ENCODE data around the gene AGMO. TPM values are rescaled to one million over a fixed set of nuclear protein-coding genes. Genes with fewer than 3 reads are reported as not detected.

AGMO gene
- total RNA-seq, 2 donors from 2014 or later = not detected

DNA sequence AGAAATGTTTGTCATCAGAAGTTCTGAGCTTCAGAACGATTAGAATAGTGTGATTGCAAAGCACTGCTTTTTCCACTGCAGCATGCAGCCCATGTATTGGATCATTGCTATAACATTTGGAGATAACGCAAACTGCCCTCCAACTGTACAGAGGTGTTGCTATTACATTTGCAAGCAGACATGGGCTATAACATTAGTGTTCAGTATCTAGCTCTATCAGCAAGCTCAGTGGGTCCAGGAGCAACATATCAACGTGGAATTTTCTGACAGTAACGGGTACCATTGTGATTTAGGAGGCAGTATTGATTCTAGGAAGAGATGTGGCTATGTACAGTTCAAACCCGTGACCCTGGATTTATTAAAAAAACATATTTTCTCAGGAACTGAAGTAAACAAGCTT, 75.8 kb downstream of the AGMO start:
- no peak for ATAC-seq
- no peak overlapping the region for H3K27ac Mint-ChIP-seq

DNA sequence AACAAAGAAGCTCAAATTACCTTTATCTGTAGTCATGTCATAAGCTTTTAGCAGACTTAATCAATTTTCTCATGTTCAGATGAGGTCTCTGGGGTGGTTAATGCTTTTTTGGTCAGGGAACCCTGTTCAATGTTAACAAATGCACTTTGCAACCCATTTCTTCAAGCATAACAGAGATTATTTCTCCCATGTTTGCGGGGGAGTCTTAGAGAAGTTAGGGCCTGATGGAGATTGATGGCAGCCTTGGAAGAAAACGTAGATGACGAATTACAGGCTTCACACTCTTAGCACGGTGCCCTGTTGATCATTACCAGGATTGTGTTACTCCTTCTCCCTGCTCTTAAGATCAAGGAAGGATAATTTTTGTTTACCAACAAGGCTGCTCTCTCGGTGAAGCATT, 76.4 kb downstream of the AGMO start:
- Mint-ChIP-seq H3K4me1 (no peaks in the 10 kb centered on the region), H3K4me3 (no peak overlapping the region), H3K27me3 (no peaks in the 10 kb centered on the region), H3K27ac (no peak overlapping the region), H3K36me3 (ENCODE audit: low read depth) (no peaks in the 10 kb centered on the region)
- H3K9me3 ChIP-seq (ENCODE audit: control insufficient read depth, low read length, poor library complexity, severe bottlenecking) = peaks cover 1% of the 10 kb centered on the region
- no peak for ATAC-seq
- no peak for DNase-seq

More for the DNA sequence above, 75.8 kb downstream of the AGMO start:
- H3K4me3 Mint-ChIP-seq = no peak overlapping the region
- H3K27me3 Mint-ChIP-seq = no peaks in the 10 kb centered on the region
- DNase-seq = no peak
- H3K9me3 ChIP-seq (ENCODE audit: control insufficient read depth, low read length, poor library complexity, severe bottlenecking) = no peaks in the 10 kb centered on the region
- H3K36me3 Mint-ChIP-seq (ENCODE audit: low read depth) = no peaks in the 10 kb centered on the region
- H3K4me1 Mint-ChIP-seq = no peaks in the 10 kb centered on the region

DNA sequence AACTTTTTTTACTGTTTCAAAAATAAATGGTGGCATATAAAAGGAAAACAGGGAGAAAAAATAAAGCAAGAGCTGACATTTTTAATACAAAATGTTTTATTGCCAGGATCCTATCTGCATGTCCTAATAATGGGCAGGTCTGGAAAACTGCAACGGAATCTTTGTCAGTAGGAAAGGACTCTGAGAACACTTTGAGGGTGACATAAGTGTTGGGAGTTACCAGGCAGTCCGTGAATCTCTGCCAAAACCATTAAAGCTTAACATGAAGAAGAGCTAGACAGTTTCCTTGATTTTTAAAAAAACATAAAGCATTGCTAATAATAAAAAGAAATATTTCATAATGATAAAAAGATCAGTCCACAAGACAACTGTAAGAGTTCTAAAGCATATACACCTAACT, 80.7 kb downstream of the AGMO start:
- no peaks in the 10 kb centered on the region for H3K27me3 Mint-ChIP-seq
- H3K4me3 Mint-ChIP-seq = no peak overlapping the region
- H3K9me3 ChIP-seq (ENCODE audit: control insufficient read depth, low read length, poor library complexity, severe bottlenecking) = peaks cover 4% of the 10 kb centered on the region
- H3K36me3 Mint-ChIP-seq (ENCODE audit: low read depth) = no peaks in the 10 kb centered on the region
- ATAC-seq = no peak
- DNase-seq = no peak
- H3K27ac Mint-ChIP-seq = no peak overlapping the region
- no peaks in the 10 kb centered on the region for H3K4me1 Mint-ChIP-seq

DNA sequence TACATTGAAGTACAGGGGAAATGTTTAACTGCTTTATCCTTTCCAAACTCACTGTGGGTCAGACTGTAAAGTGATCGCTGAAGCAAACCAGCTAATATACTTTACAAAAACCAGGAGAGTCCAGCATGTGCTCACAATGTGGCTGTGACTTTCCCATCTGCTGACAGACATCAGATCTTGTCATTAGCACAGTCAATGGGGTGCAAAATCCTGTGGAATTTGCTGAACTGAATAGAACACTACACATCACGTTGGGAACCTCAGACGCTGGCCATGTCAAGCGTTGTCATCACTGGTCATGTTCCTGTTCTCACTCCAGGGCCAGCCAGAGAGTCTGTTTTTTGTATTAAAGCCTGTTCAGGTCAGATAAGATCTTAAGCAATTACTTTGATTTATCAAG, 83.4 kb downstream of the AGMO start:
- no peak overlapping the region for H3K4me3 Mint-ChIP-seq
- no peak for ATAC-seq

DNA sequence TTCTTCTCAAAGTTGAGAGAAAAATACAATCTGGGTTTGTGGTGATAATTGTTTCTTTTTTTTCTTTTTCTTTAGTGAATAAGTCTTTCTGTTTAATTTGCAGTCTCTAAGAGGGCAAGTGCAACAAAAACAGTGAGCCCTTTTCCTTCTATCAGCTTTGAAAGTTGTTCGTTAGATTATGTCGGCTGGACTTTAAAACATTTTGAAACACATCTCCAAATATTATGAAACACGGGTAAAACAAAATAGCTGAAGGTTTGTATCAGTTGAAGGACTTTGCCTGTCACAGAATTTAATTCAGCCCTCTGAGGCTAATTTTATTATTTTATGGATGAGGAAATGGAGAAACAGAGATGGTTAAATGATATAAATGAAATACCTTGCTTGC, 85.3 kb downstream of the AGMO start:
- Mint-ChIP-seq H3K27me3 (no peaks in the 10 kb centered on the region), H3K27ac (no peak overlapping the region), H3K36me3 (ENCODE audit: low read depth) (no peaks in the 10 kb centered on the region), H3K4me3 (no peak overlapping the region), H3K4me1 (no peaks in the 10 kb centered on the region)
- H3K9me3 ChIP-seq (ENCODE audit: control insufficient read depth, low read length, poor library complexity, severe bottlenecking) = peaks cover 4% of the 10 kb centered on the region
- DNase-seq (no peak), ATAC-seq (no peak)

More for the DNA sequence above, 83.4 kb downstream of the AGMO start:
- DNase-seq = no peak
- H3K9me3 ChIP-seq (ENCODE audit: control insufficient read depth, low read length, poor library complexity, severe bottlenecking) = peaks cover 4% of the 10 kb centered on the region
- Mint-ChIP-seq H3K36me3 (ENCODE audit: low read depth) (no peaks in the 10 kb centered on the region), H3K27ac (no peak overlapping the region), H3K27me3 (no peaks in the 10 kb centered on the region), H3K4me1 (no peaks in the 10 kb centered on the region)

DNA sequence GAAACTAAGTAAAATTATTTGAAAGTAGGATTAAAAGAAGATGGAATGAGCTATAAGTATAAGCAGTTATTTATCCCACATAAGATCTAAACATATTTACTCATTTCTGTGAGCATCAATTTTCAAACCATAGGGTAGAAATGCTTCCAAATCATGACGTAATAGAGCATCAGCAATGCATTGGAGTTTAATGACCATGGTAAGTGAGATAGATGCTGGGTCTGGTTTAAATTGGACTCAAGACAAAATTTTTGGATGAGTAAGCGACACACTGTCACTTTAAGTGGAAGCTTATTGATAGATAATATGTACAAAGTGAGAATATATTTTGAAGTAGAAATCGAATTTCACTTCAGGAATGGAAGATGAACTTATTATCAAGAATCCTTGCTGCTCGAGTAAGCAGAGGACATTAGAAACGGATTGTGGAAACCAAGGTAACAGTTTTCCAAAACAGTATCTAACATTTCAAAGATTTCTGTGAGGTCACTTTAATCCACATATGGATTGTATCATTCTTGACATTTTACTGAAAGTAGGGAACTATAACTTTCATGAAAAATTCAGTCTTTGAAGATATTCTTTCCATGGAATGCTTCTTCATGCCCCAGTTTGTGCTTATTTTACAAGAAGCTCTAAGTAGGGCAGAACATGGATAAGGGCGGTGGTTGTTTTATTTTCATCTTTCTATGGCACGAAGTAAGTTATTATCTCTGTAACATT, 85.8 kb downstream of the AGMO start:
- H3K9me3 ChIP-seq (ENCODE audit: control insufficient read depth, low read length, poor library complexity, severe bottlenecking) = peaks cover 4% of the 10 kb centered on the region
- ATAC-seq (no peak), DNase-seq (no peak)
- H3K27me3 Mint-ChIP-seq = no peaks in the 10 kb centered on the region
- H3K4me3 Mint-ChIP-seq = no peak overlapping the region
- no peaks in the 10 kb centered on the region for H3K36me3 Mint-ChIP-seq (ENCODE audit: low read depth)
- H3K27ac Mint-ChIP-seq = no peak overlapping the region
- H3K4me1 Mint-ChIP-seq = no peaks in the 10 kb centered on the region

DNA sequence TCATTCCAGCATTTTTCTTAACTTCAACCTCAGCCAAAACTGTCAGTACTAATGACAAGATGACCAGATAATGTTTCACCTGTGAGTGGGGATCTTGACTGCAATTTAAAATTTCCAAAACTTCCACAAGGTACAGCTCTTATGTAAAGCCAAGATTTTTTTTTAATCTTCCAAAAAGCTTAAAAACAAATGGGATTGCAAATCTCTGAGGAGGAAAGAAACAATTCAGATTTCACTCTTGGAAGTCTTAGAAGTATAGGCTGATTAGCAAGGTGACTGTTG, 90.2 kb downstream of the AGMO start:
- H3K4me3 Mint-ChIP-seq = no peak overlapping the region
- H3K36me3 Mint-ChIP-seq (ENCODE audit: low read depth) = no peaks in the 10 kb centered on the region
- no peaks in the 10 kb centered on the region for H3K9me3 ChIP-seq (ENCODE audit: control insufficient read depth, low read length, poor library complexity, severe bottlenecking)
- no peaks in the 10 kb centered on the region for H3K4me1 Mint-ChIP-seq
- no peak overlapping the region for H3K27ac Mint-ChIP-seq
- DNase-seq (no peak), ATAC-seq (no peak)
- H3K27me3 Mint-ChIP-seq = no peaks in the 10 kb centered on the region

DNA sequence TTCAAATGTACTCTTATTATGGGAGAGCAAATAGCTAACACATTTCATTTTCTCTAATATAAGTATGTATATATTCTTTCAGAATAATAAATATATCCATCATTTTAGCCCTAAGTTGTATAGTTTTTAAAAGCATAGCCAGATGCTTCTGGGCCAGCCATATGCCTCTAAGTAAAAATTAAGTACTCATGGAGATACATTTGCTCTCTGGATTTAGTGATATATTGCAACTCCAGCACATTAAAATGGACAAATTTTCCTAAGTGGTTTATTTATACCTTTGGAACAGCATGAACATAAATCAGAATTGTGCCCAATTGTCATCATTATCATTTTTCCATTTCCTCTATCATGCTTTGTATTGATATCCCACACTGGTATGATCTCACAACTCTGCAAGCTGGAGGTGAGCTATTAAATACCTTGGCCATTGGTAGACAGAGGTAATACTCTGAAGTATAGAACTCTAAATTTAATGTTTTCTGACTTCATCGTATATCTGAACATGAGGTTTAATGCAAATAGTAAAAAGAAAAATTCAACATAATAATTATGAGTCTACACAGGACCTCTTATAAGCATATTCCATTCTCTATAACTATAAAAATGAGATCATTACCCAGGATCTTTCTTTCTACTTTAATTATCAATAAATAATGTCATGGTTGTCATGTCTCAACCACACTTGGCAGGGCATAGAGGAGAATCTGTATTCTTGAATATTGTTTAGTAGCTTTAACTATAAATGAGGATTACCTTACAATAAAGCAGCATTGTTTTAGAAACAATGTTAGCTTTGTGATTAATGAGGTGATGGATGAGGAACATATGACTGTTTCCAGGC, 90.8 kb downstream of the AGMO start:
- Mint-ChIP-seq H3K4me1 (no peaks in the 10 kb centered on the region), H3K36me3 (ENCODE audit: low read depth) (no peaks in the 10 kb centered on the region), H3K27ac (no peak overlapping the region), H3K27me3 (no peaks in the 10 kb centered on the region), H3K4me3 (no peak overlapping the region)
- H3K9me3 ChIP-seq (ENCODE audit: control insufficient read depth, low read length, poor library complexity, severe bottlenecking) = no peaks in the 10 kb centered on the region
- ATAC-seq = no peak
- DNase-seq = no peak

DNA sequence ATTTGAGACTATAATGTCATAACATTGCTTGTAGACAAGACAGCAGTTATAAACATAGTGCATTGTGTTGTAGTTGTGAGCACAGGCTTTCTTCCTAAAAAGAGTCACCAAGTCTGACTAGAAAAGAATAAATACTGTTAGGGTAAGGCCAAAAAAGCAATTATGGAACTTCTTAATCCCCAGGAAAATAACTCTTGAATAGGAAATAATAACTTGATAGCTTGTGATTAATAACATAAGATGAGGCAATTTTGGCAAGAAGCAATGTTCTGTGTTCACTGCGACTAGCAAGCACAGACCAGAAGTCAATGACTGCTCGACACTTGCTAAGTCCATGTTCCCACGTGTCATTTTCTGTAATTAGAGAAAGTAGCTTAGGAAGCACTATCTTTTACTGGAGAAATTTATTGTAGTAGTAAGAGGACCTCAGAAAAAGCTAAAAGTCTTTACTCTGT, 97.1 kb downstream of the AGMO start:
- Mint-ChIP-seq H3K27me3 (no peaks in the 10 kb centered on the region), H3K27ac (no peak overlapping the region), H3K4me1 (no peaks in the 10 kb centered on the region), H3K4me3 (no peak overlapping the region), H3K36me3 (ENCODE audit: low read depth) (no peaks in the 10 kb centered on the region)
- ATAC-seq = no peak
- no peaks in the 10 kb centered on the region for H3K9me3 ChIP-seq (ENCODE audit: control insufficient read depth, low read length, poor library complexity, severe bottlenecking)
- no peak for DNase-seq

DNA sequence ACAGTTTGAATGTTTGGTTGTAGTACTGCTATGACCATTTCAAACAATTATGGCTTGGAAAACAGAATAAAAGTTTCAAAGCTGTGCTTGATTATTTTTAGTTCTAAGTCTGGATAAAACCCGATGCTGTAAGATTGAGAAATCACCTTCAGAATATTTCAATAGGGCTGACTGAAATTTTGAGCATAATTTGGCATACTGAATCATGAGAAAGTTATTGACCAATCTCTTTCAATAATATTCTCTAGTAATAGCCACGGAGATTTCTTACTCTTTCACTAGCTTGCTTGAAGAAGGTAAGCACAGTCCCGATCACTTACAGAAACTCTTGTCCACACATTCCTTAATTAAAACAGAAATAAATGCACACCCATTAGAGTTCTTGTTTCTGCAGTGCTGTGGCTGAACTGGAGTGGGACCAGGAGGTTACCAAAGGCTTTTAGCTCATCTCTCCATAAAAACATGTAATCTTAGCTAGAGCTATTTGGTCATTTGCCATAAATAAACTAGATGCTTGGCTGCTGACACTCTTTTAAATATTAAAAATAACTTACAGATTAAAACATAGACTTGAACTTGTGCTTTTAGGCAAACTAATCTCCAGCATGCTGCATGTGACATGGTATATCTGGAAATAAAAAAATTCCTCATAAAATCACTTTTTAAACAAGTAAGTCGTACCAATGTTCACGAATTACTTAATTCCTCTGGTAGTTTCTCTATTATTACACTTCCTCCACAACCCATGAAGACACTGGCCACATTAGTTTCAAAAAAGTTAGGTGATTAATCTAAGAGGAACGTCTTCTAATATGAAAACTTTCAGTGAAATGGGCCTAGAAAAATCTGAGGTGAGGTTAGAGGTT, 97.8 kb downstream of the AGMO start:
- ATAC-seq = no peak
- no peak for DNase-seq
- H3K4me1 Mint-ChIP-seq = no peaks in the 10 kb centered on the region

DNA sequence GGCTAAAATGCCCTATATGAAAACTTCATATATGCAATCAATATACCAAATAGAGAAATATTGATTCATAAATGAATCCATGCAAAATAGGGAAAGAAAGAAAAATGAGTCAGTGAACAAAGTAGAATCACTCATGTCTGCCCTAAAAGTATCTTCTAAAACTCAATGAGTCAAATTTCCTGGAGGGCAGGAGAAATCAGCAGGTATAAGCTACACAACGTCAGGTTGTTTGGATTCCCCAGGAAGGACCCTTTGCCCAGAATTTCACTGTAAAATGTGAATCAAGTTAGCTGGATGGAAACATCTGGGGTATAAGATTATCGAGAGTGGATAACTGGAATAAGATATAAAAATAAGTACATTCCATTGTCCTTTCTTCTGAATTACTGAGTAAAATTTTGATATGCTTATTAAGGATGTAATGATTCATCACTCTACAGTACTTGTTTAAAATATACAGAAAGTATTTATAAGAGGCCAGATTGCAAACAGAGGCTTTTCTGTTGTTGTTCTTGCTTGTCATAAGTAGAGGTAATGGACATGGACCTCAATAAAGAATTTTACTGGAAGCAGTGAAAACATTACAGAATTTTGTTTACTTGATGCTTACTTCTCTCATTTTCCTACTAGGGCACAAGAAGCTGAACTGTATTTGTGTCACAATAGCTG, 99.0 kb downstream of the AGMO start:
- no peaks in the 10 kb centered on the region for H3K9me3 ChIP-seq (ENCODE audit: control insufficient read depth, low read length, poor library complexity, severe bottlenecking)
- ATAC-seq (no peak), DNase-seq (no peak)
- H3K27me3 Mint-ChIP-seq = no peaks in the 10 kb centered on the region
- no peaks in the 10 kb centered on the region for H3K36me3 Mint-ChIP-seq (ENCODE audit: low read depth)
- H3K4me1 Mint-ChIP-seq = no peaks in the 10 kb centered on the region
- no peak overlapping the region for H3K4me3 Mint-ChIP-seq
- H3K27ac Mint-ChIP-seq = no peak overlapping the region

More for the DNA sequence above, 97.8 kb downstream of the AGMO start:
- H3K36me3 Mint-ChIP-seq (ENCODE audit: low read depth) = no peaks in the 10 kb centered on the region
- no peak overlapping the region for H3K4me3 Mint-ChIP-seq
- no peak overlapping the region for H3K27ac Mint-ChIP-seq
- no peaks in the 10 kb centered on the region for H3K9me3 ChIP-seq (ENCODE audit: control insufficient read depth, low read length, poor library complexity, severe bottlenecking)
- no peaks in the 10 kb centered on the region for H3K27me3 Mint-ChIP-seq

DNA sequence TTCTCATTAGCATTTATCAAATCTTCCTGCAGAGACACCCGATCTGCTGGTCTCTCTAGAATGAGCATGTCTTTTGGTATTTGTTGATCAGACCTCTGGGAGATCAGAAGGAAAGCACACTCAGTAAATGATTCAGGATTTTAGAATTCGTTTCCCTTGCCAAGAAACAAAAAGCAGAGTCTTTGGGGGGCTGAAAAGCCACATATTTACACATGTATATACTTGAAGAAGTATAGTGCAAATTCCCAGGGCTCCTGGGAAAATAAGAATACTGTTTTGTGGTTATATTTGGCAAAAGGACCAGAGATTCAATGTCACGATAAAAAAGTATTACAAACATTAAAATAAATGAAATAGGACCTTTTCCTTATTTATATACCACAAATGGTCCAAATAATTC, 100.2 kb downstream of the AGMO start:
- Mint-ChIP-seq H3K4me3 (no peak overlapping the region), H3K36me3 (ENCODE audit: low read depth) (no peaks in the 10 kb centered on the region), H3K4me1 (no peaks in the 10 kb centered on the region), H3K27ac (no peak overlapping the region), H3K27me3 (no peaks in the 10 kb centered on the region)
- no peaks in the 10 kb centered on the region for H3K9me3 ChIP-seq (ENCODE audit: control insufficient read depth, low read length, poor library complexity, severe bottlenecking)
- DNase-seq (no peak), ATAC-seq (no peak)

Measured in T-helper 17 cell (primary cell).